A673 (cell line): ENCODE data around the gene UNC5A. TPM values are rescaled to one million over a fixed set of nuclear protein-coding genes. Genes with fewer than 3 reads are reported as not detected.

ENCODE experiments used
- Bru-seq: library from RNA; stranded (reverse); fragments of 400-500 nt; gene quantifications from one replicate; lab custom pipeline; 2021; lab: Mats Ljungman, UMichigan
- BruChase-seq, 2 experiments: library from RNA; stranded (reverse); fragments of 400-500 nt; gene quantifications; one replicate each; lab custom pipeline; 2021; lab: Mats Ljungman, UMichigan
- BruUV-seq: library from RNA; stranded (reverse); fragments of 400-500 nt; replicated peaks from 2 replicates; lab custom pipeline; 2021; lab: Mats Ljungman, UMichigan
- CTCF ChIA-PET: fragments of 300-600 bp; sonication (Branson Sonifier 250); formaldehyde crosslinking; loops from one replicate; lab custom pipeline; 2022; ENCODE audit warnings: antibody characterized with exemption; lab: Charles Lee
- POLR2A ChIA-PET: fragments of 300-600 bp; sonication (Branson Sonifier 250); formaldehyde crosslinking; loops from one replicate; lab custom pipeline; 2022; ENCODE audit warnings: antibody characterized with exemption; ENCODE audit not compliant: low non-redundant PET; lab: Charles Lee
- DNase-seq: peaks from one replicate; pipeline ENCODE4 v3.0.0-alpha.2; 2015; ENCODE audit warnings: low spot score
- H3K27ac ChIP-seq: fragments of 200-600 bp; sonication (generic); 2 replicates; pipeline ENCODE4 v1.5.1; 2016; ENCODE audit warnings: mixed run types, low read depth, mild to moderate bottlenecking, mixed read lengths, antibody characterized with exemption, low read length; ENCODE audit not compliant: poor library complexity, severe bottlenecking
- H3K27me3 ChIP-seq: fragments of 200-600 bp; sonication (generic); replicated peaks from 2 replicates; pipeline ENCODE4 v1.6.1; 2017; ENCODE audit warnings: mixed run types, low read depth, mild to moderate bottlenecking, mixed read lengths, antibody characterized with exemption, low read length; ENCODE audit not compliant: insufficient read depth, poor library complexity
- H3K36me3 ChIP-seq: fragments of 200-600 bp; sonication (generic); 2 replicates; pipeline ENCODE4 v1.6.1; 2016; ENCODE audit warnings: mixed run types, mild to moderate bottlenecking, mixed read lengths, antibody characterized with exemption, low read length; ENCODE audit not compliant: insufficient read depth, poor library complexity, severe bottlenecking
- H3K4me1 ChIP-seq: fragments of 200-600 bp; sonication (generic); 2 replicates; pipeline ENCODE4 v1.6.1; 2017; ENCODE audit warnings: mixed run types, mild to moderate bottlenecking, mixed read lengths, antibody characterized with exemption, low read length; ENCODE audit not compliant: insufficient read depth, poor library complexity, severe bottlenecking
- H3K4me3 ChIP-seq: fragments of 200-600 bp; sonication (generic); 2 replicates; pipeline ENCODE4 v1.5.1; 2016; ENCODE audit warnings: low read depth, mixed run types, mild to moderate bottlenecking, mixed read lengths, low read length; ENCODE audit not compliant: poor library complexity, severe bottlenecking
- H3K9me3 ChIP-seq: fragments of 200-600 bp; sonication (generic); 2 replicates; pipeline ENCODE4 v1.6.1; 2016; ENCODE audit warnings: mixed run types, low read depth, mild to moderate bottlenecking, mixed read lengths, antibody characterized with exemption, low read length; ENCODE audit not compliant: poor library complexity, severe bottlenecking
- CTCF ChIP-seq: fragments of 300-800, 200-600 bp; sonication (generic); conservative IDR thresholded peaks from 2 replicates; pipeline ENCODE4 v1.5.1; 2017; ENCODE audit warnings: low read depth, mild to moderate bottlenecking, antibody characterized with exemption, low read length, moderate library complexity, mixed read lengths
- EZH2 ChIP-seq: fragments of 200-600 bp; sonication (generic); IDR thresholded peaks from 2 replicates; pipeline ENCODE4 v1.6.1; 2017; ENCODE audit warnings: borderline replicate concordance, low read depth, mild to moderate bottlenecking, mixed read lengths, antibody characterized with exemption, low read length; ENCODE audit not compliant: poor library complexity, severe bottlenecking
- intact Hi-C: fragments of 100-400 bp; cut with micrococcal nuclease; formaldehyde crosslinking; loops from one replicate; pipeline ENCODE4 v1.10.0; 2022; ENCODE audit not compliant: unreplicated experiment
- long read RNA-seq: library from polyadenylated mRNA; stranded (forward); transcript quantifications from one replicate; pipeline ENCODE4 v2.0.0, GENCODE V29; 2022
- total RNA-seq: library from RNA; stranded (reverse); gene quantifications from 2 replicates; pipeline ENCODE4 v1.2.3, GENCODE V29; 2021

The UNC5A gene
- total RNA-seq (7.5 and 7.8 TPM in 2 replicates), Bru-seq, nascent RNA (percentile 41 among the genes with signal in this experiment), BruChase-seq, experiment 1, labeled RNA remaining after a 2-hour chase (percentile 46 among the genes with signal in this experiment), BruChase-seq, experiment 2, labeled RNA remaining after a 6-hour chase (percentile 65 among the genes with signal in this experiment)
- long read RNA-seq, transcript UNC5A-201 (15 exons, 3,812 nt), result major isoform, 11 of 36 reads
- long read RNA-seq, transcript UNC5A-202 (16 exons, 3,941 nt), result minor isoform, 5 of 36 reads
- long read RNA-seq, partial matches to known transcripts, result 15 of 36 reads
- long read RNA-seq, other reads (novel, unspliced or antisense), result 5 of 36 reads

- Histone ChIP-seq H3K4me3 (peak within 1 kb of the TSS; percentile 56), H3K36me3 (no peaks in the 10 kb centered on the region), H3K4me1 (peaks cover 5% of the 10 kb centered on the region), H3K9me3 (no peaks in the 10 kb centered on the region), H3K27ac (no peak within 1 kb of the TSS), H3K27me3 (no peaks in the 10 kb centered on the region)
- ChIA-PET POLR2A (no interaction called here), CTCF (interaction anchor here (1.4 kb wide), 1 partner anchor 149 kb away, joined by 5 read pairs; no protein-coding TSS in a partner anchor)
- BruUV-seq, result no TSS peak
- peak; percentile 63 for DNase-seq
- TF ChIP-seq EZH2 (no peak), CTCF (no peak)
- intact Hi-C loops, result no loop called here
Observed at GRCh38 chr5:176810081-176810597, at the start of gene UNC5A. TSS of gene UNC5A (plus strand) at chr5:176810559. CDS start at chr5:176810751, 192 bp downstream.

GRCh38 chr5:176761755-176762154 lies 48.6 kb upstream of the UNC5A start:
- no peak for DNase-seq
- no TSS peak for BruUV-seq
- H3K4me3 ChIP-seq, result no peak overlapping the region
- H3K36me3 ChIP-seq, result no peaks in the 10 kb centered on the region
- H3K27ac ChIP-seq, result no peak overlapping the region
- ChIA-PET POLR2A (no interaction called here), CTCF (no interaction called here)
- no peaks in the 10 kb centered on the region for H3K4me1 ChIP-seq
- no peak for TF ChIP-seq EZH2
- TF ChIP-seq CTCF, result no peak
- intact Hi-C loops, result no loop called here
- peaks cover 12% of the 10 kb centered on the region for H3K9me3 ChIP-seq
- H3K27me3 ChIP-seq, result peaks cover 5% of the 10 kb centered on the region

GRCh38 chr5:176762489-176762888 lies 47.9 kb upstream of the UNC5A start:
- H3K27ac ChIP-seq, result no peak overlapping the region
- H3K9me3 ChIP-seq, result peaks cover 12% of the 10 kb centered on the region
- no peaks in the 10 kb centered on the region for H3K36me3 ChIP-seq
- TF ChIP-seq CTCF (no peak), EZH2 (no peak)
- no peaks in the 10 kb centered on the region for H3K4me1 ChIP-seq
- no peak overlapping the region for H3K4me3 ChIP-seq
- ChIA-PET POLR2A (no interaction called here), CTCF (no interaction called here)
- BruUV-seq, result no TSS peak
- peaks cover 6% of the 10 kb centered on the region for H3K27me3 ChIP-seq
- no peak for DNase-seq
- intact Hi-C loops, result no loop called here
